PFSK-1 (cell line): ENCODE results near the gene PHACTR3.

Experiments
- FOXP2 ChIP-seq: optimal IDR thresholded peaks from 2 replicates; pipeline ENCODE3; 2011; ENCODE audit warnings: borderline replicate concordance, control low read depth, inconsistent platforms; ENCODE audit not compliant: insufficient read depth; ENCODE audit errors: extremely low read length, extremely low read depth
- POLR2AphosphoS5 ChIP-seq: IDR thresholded peaks from 2 replicates; pipeline ENCODE4 v1.6.1; 2012; ENCODE audit warnings: low read depth, mild to moderate bottlenecking, control low read depth, low read length, moderate library complexity
- REST ChIP-seq, 2 experiments: IDR thresholded peaks; 2 replicates each; pipeline versions ENCODE4 v1.6.1 to v1.8.0; 2011 to 2012; ENCODE audit warnings: low read depth in 2 of 2, low read length in 2 of 2, control low read depth in 1 of 2, inconsistent platforms in 1 of 2, mild to moderate bottlenecking in 1 of 2, moderate library complexity in 1 of 2; ENCODE audit not compliant: insufficient read depth in 1 of 2
- SIN3A ChIP-seq: IDR thresholded peaks from 2 replicates; pipeline ENCODE4 v1.6.1; 2012; ENCODE audit warnings: mild to moderate bottlenecking, low read length, moderate library complexity, borderline replicate concordance; ENCODE audit not compliant: insufficient read depth
- TAF1 ChIP-seq: IDR thresholded peaks from 2 replicates; pipeline ENCODE4 v1.6.1; 2012; ENCODE audit warnings: low read length, control low read depth, borderline replicate concordance; ENCODE audit not compliant: insufficient read depth

The PHACTR3 gene

DNA sequence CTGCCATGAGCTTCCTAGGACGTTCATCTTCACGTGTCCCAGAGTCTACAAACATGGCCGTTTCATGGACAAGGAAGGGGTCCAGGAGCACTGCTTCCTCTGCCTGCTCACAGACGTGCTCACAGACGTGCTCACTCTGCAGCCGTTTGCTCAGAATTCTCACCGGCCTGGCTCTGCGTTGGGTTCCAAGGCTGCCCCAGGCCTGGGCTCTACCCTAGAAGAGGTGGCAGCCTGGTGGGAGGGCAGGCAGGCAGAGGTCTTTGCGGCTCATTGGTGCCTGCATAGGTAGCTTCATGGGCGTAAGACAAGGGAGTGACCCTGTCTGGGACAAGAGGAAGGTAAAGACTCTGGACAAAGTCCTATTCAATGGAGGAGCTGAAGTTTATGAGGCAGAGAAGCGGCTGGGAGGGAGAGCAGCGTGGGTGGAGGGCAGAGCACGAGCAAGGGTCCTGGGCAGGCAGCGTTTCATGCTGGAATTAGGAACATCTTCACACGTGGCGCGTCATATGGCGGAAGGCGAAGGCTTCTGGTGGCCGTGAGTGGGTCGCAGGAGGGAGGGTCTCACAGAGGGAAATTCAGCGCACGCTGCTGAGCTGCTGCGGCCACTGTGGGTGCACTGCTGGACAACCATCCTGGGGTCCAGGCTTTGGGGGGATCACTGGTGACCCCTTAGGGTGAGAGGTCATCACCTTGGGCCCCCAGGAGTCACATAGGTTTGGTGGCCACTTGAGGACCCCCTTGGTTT is 138.2 kb downstream of the PHACTR3 start:
- no peak for TF ChIP-seq POLR2AphosphoS5

DNA sequence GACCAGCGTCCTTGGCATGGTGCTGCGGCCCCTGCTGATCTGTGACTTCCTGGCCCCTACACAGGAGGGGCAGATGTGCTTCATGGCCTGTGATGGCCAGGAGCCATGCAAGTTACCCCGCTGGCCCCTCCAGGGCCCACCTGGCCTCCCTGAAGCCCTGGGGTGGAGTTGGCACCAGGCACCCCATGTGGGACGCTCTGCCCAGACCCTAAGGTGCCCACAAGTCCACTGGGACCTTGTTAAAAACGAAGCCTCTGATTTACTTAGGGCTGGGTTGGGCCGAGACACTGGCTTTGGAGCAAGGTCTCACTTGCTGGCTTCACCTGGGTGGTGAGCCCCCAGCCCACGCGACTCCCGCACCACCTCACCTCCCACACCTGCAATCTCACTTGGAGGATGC is 139.0 kb downstream of the PHACTR3 start:
- TF ChIP-seq TAF1 (no peak), REST (IDR thresholded peaks at IDR 0.05; ENCODE audit: insufficient read depth in 1 of 2, low read depth in 2 of 2, low read length in 2 of 2) (no peak), SIN3A (no peak), POLR2AphosphoS5 (no peak)

DNA sequence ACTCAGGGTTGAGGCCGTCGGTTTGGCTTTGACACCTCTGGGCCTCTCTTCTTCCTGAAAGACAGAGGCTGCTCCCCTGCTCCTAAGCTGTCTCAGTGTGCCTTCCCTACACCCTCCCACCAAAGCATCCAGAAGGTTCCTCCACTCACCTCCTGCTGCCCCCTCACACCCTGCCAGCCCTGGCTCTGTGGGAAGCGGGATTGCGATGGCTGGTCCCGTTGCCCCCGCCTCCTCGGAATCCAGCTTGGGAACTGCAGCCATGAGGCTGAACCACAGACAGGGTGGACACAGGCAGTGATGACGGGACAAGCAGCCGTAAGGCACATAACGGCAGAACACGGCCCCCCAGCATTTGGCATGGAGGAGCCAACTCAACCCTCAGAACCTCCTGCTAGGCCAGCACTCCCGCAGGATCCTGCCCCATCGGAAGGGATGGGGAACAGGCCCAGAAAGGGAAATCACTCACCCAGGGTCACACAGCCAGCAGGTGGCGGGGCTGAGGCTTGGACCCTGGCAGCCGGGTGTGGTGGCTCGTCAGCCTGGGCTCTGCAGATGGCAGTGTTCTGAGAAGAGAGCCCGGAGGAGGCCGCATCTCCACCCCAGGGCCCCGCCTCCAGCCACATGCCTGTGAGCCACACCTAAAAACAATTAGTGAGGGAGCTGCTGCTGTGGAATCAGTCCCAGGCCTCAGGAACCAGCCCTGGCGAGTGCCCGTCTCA is 139.6 kb downstream of the PHACTR3 start:
- TF ChIP-seq SIN3A (no peak), FOXP2 (no peak), REST (IDR thresholded peaks at IDR 0.05; ENCODE audit: insufficient read depth in 1 of 2, low read depth in 2 of 2, low read length in 2 of 2) (no peak), TAF1 (no peak), POLR2AphosphoS5 (no peak)

DNA sequence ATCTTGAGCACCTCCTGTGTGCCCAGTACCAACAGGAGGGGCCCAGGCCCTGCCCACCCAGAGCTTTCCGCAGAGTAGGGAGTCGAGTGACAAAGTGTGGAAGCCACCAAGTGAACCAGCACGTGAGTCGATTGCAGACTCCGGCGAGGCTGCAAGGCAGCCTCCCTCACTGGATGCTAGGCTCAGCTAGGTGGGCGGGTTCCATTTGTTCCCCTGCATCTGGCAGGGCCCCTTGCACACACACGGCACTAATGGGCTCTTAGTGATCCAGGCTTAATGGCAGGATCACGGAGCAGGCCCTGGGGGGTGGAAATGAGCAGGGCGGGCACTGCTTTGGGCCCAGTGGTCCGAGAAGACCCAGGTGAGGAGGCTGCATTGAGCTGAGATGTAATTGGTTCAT is 140.4 kb downstream of the PHACTR3 start:
- TF ChIP-seq POLR2AphosphoS5 = no peak
- no peak for TF ChIP-seq FOXP2
- no peak for TF ChIP-seq REST (IDR thresholded peaks at IDR 0.05; ENCODE audit: insufficient read depth in 1 of 2, low read depth in 2 of 2, low read length in 2 of 2)
- no peak for TF ChIP-seq TAF1
- no peak for TF ChIP-seq SIN3A

DNA sequence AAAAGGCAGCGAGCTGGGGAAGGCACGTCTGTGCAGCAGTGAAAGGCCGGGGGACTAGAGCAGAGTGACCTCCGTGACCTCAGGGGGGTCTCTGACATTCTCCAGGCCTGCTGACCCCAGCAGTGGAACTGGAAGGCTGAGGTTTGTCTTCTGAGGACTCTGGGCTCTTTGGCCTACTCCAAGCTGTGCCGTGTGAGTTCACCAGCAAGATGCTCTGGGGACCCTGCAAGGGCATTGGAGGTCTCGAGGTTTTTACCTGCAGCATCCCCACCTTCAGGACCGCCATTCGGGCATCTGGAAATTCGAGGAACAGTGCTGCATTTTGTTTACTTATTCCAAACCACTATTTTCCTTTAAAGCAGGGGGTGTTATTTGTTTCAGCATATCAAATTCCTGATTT is 140.9 kb downstream of the PHACTR3 start:
- no peak for TF ChIP-seq REST (IDR thresholded peaks at IDR 0.05; ENCODE audit: insufficient read depth in 1 of 2, low read depth in 2 of 2, low read length in 2 of 2)
- TF ChIP-seq SIN3A = no peak
